IMR-90 (cell line): ENCODE results near the gene SLC19A1. TPM values are rescaled to one million over a fixed set of nuclear protein-coding genes. Genes with fewer than 3 reads are reported as not detected.

Experiments used
- ATAC-seq: fragments of 200-7000 bp; cut with Tn5 transposase; 2 replicates; pipeline ENCODE4 v1.9.1; 2020; ENCODE audit warnings: low read depth, mild to moderate bottlenecking, moderate library complexity
- BruUV-seq: library from RNA; stranded (reverse); fragments of 400-500 nt; replicated peaks from 2 replicates; lab custom pipeline; 2021; lab: Mats Ljungman, UMichigan
- CTCF ChIA-PET: fragments of 300-600 bp; formaldehyde crosslinking; extraction: SDS; loops from one replicate; lab custom pipeline; 2021; ENCODE audit warnings: antibody characterized with exemption; lab: Yijun Ruan, JAX
- POLR2A ChIA-PET: fragments of 300-600 bp; sonication (Branson Sonifier 250); formaldehyde crosslinking; loops from one replicate; lab custom pipeline; 2022; ENCODE audit warnings: antibody characterized with exemption; ENCODE audit not compliant: unreplicated experiment; lab: Charles Lee
- DNase-seq: peaks from one replicate; pipeline ENCODE4 v3.0.0; 2013
- H2AFZ ChIP-seq: replicated peaks from 2 replicates; pipeline ENCODE3; 2013; ENCODE audit warnings: low read length, mild to moderate bottlenecking; ENCODE audit not compliant: poor library complexity
- H2AK5ac ChIP-seq: 2 replicates; pipeline ENCODE4 v1.6.1; 2013; ENCODE audit warnings: low read depth, low read length, inconsistent platforms
- H2AK9ac ChIP-seq: replicated peaks from 2 replicates; pipeline ENCODE3; 2013; ENCODE audit warnings: mild to moderate bottlenecking, low read depth, low read length, moderate library complexity; ENCODE audit not compliant: poor library complexity
- H2BK120ac ChIP-seq: 2 replicates; pipeline ENCODE4 v1.6.1; 2013; ENCODE audit warnings: low read depth, low read length, inconsistent platforms
- H2BK15ac ChIP-seq: 3 replicates; pipeline ENCODE4 v1.6.1; 2013; ENCODE audit warnings: low read depth, low read length, inconsistent platforms
- H2BK20ac ChIP-seq: 2 replicates; pipeline ENCODE4 v1.6.1; 2013; ENCODE audit warnings: low read depth, mild to moderate bottlenecking, inconsistent platforms, low read length, moderate library complexity
- H2BK5ac ChIP-seq: 2 replicates; pipeline ENCODE4 v1.6.1; 2013; ENCODE audit warnings: mild to moderate bottlenecking, low read depth, low read length, inconsistent platforms; ENCODE audit not compliant: poor library complexity, severe bottlenecking
- H3K14ac ChIP-seq: replicated peaks from 2 replicates; pipeline ENCODE4 v1.6.1; 2013; ENCODE audit warnings: low read depth, low read length, inconsistent platforms
- H3K18ac ChIP-seq: 2 replicates; pipeline ENCODE4 v1.6.1; 2013; ENCODE audit warnings: low read depth, low read length, control low read depth
- H3K23ac ChIP-seq: 2 replicates; pipeline ENCODE4 v1.6.1; 2013; ENCODE audit warnings: low read depth, low read length, inconsistent platforms
- H3K27ac ChIP-seq: 2 replicates; pipeline ENCODE4 v1.5.1; 2013; ENCODE audit warnings: mild to moderate bottlenecking, control low read depth, low read length; ENCODE audit not compliant: insufficient read depth
- H3K27me3 ChIP-seq: 2 replicates; pipeline ENCODE4 v1.6.1; 2013; ENCODE audit warnings: low read length; ENCODE audit not compliant: control insufficient read depth, insufficient read depth
- H3K36me3 ChIP-seq: 2 replicates; pipeline ENCODE4 v1.6.1; 2013; ENCODE audit warnings: low read length, mixed read lengths; ENCODE audit not compliant: control insufficient read depth, insufficient read depth
- H3K4ac ChIP-seq: 2 replicates; pipeline ENCODE4 v1.6.1; 2013; ENCODE audit warnings: low read depth, low read length, inconsistent platforms
- H3K4me1 ChIP-seq: 2 replicates; pipeline ENCODE4 v1.6.1; 2013; ENCODE audit warnings: low read length, mixed read lengths; ENCODE audit not compliant: control insufficient read depth, insufficient read depth
- H3K4me2 ChIP-seq: 2 replicates; pipeline ENCODE4 v1.6.1; 2013; ENCODE audit warnings: low read depth, mild to moderate bottlenecking, control low read depth, low read length, moderate library complexity
- H3K4me3 ChIP-seq: 2 replicates; pipeline ENCODE4 v1.5.1; 2013; ENCODE audit warnings: low read depth, mild to moderate bottlenecking, control low read depth, low read length, moderate library complexity; ENCODE audit not compliant: insufficient read depth
- H3K56ac ChIP-seq: 2 replicates; pipeline ENCODE4 v1.6.1; 2013; ENCODE audit warnings: low read length, inconsistent platforms; ENCODE audit not compliant: insufficient read depth; ENCODE audit errors: extremely low read depth
- H3K79me1 ChIP-seq, 2 experiments: 2 replicates each; pipeline ENCODE4 v1.6.1; 2013; ENCODE audit warnings: low read length in 2 of 2, inconsistent platforms in 1 of 2, low read depth in 1 of 2
- H3K9ac ChIP-seq: 2 replicates; pipeline ENCODE4 v1.6.1; 2013; ENCODE audit warnings: low read depth, low read length, control low read depth
- H3K9me1 ChIP-seq: 2 replicates; pipeline ENCODE4 v1.6.1; 2013; ENCODE audit warnings: low read length, inconsistent platforms; ENCODE audit not compliant: insufficient read depth
- H3K9me3 ChIP-seq: 2 replicates; pipeline ENCODE4 v1.6.1; 2013; ENCODE audit warnings: low read length; ENCODE audit not compliant: control insufficient read depth, insufficient read depth
- H4K20me1 ChIP-seq: 2 replicates; pipeline ENCODE4 v1.6.1; 2013; ENCODE audit warnings: low read length, inconsistent platforms; ENCODE audit not compliant: insufficient read depth
- H4K5ac ChIP-seq: 2 replicates; pipeline ENCODE4 v1.6.1; 2013; ENCODE audit warnings: mild to moderate bottlenecking, low read depth, low read length, control low read depth
- H4K8ac ChIP-seq, 2 experiments: 2 replicates each; pipeline ENCODE4 v1.6.1; 2013; ENCODE audit warnings: low read depth in 2 of 2, low read length in 2 of 2, control low read depth in 1 of 2, inconsistent platforms in 1 of 2
- H4K91ac ChIP-seq: 2 replicates; pipeline ENCODE4 v1.6.1; 2013; ENCODE audit warnings: low read depth, low read length, inconsistent platforms; ENCODE audit not compliant: insufficient read depth
- FOS ChIP-seq: fragments of 150-350 bp; IDR thresholded peaks from 2 replicates; pipeline ENCODE4 v1.6.1; 2016; ENCODE audit warnings: low read depth, low read length
- MAFK ChIP-seq: IDR thresholded peaks from 2 replicates; pipeline ENCODE4 v1.6.1; 2012; ENCODE audit warnings: low read depth, low read length, improper control_type of control experiment
- MXI1 ChIP-seq: IDR thresholded peaks from 2 replicates; pipeline ENCODE4 v1.6.1; 2012; ENCODE audit warnings: low read depth, mild to moderate bottlenecking, low read length, moderate library complexity, borderline replicate concordance
- RAD21 ChIP-seq: IDR thresholded peaks from 2 replicates; pipeline ENCODE4 v1.6.1; 2012; ENCODE audit warnings: low read length, improper control_type of control experiment
- RCOR1 ChIP-seq: IDR thresholded peaks from 2 replicates; pipeline ENCODE4 v1.6.1; 2012; ENCODE audit warnings: mild to moderate bottlenecking, low read length, improper control_type of control experiment; ENCODE audit not compliant: insufficient replicate concordance
- SMC3 ChIP-seq: fragments of 150-350 bp; IDR thresholded peaks from 2 replicates; pipeline ENCODE4 v1.6.1; 2016; ENCODE audit warnings: low read depth, mild to moderate bottlenecking, antibody characterized with exemption, low read length, moderate library complexity
- WGBS, 2 experiments: methylation state at CpG; one replicate each; pipeline versions ENCODE4 v1.1.5 to v1.1.7; 2013; ENCODE audit warnings: missing lambda C conversion rate in 2 of 2; ENCODE audit not compliant: insufficient read length in 1 of 2; ENCODE audit errors: extremely low coverage in 2 of 2; 5-methylcytosine and 5-hydroxymethylcytosine counted together
- dilution Hi-C: fragments of 300-500 bp; cut with HindIII; formaldehyde crosslinking; loops from one replicate; pipeline ENCODE4 v1.14.3; 2018; ENCODE audit warnings: low sequenced_read_pairs; ENCODE audit not compliant: unreplicated experiment
- in situ Hi-C: fragments of 300-500 bp; cut with MboI; formaldehyde crosslinking; loops from 3 replicates; pipeline ENCODE4 v1.14.3; 2019; ENCODE audit warnings: low sequenced_read_pairs, inconsistent platforms, mixed read lengths
- intact Hi-C: fragments of 100-400 bp; cut with micrococcal nuclease; formaldehyde crosslinking; loops from 2 replicates; pipeline ENCODE4 v1.10.0; 2022
- polyA plus RNA-seq, 3 experiments: library from polyadenylated mRNA; depleted of rRNA; stranded (reverse); fragments of >200 nt; gene quantifications; 2 replicates each; pipeline ENCODE4 v1.2.3, GENCODE V29; 2012; ENCODE audit warnings: low replicate concordance in 1 of 3
- total RNA-seq: library from RNA; depleted of rRNA; stranded (reverse); fragments of >200 nt; gene quantifications from 2 replicates; pipeline ENCODE4 v1.2.3, GENCODE V29; 2012
- TF ChIP-seq, protein P1 (sequence below): fragments of 150-350 bp; IDR thresholded peaks from 2 replicates; pipeline ENCODE4 v1.6.1; 2016; ENCODE audit warnings: low read depth, mild to moderate bottlenecking, low read length, moderate library complexity, borderline replicate concordance

SLC19A1 gene
- total and polyA plus RNA-seq, 2 of the 4 experiments (the other 2 are of a cell fraction), result 2.2 to 16.2 TPM

DNA sequence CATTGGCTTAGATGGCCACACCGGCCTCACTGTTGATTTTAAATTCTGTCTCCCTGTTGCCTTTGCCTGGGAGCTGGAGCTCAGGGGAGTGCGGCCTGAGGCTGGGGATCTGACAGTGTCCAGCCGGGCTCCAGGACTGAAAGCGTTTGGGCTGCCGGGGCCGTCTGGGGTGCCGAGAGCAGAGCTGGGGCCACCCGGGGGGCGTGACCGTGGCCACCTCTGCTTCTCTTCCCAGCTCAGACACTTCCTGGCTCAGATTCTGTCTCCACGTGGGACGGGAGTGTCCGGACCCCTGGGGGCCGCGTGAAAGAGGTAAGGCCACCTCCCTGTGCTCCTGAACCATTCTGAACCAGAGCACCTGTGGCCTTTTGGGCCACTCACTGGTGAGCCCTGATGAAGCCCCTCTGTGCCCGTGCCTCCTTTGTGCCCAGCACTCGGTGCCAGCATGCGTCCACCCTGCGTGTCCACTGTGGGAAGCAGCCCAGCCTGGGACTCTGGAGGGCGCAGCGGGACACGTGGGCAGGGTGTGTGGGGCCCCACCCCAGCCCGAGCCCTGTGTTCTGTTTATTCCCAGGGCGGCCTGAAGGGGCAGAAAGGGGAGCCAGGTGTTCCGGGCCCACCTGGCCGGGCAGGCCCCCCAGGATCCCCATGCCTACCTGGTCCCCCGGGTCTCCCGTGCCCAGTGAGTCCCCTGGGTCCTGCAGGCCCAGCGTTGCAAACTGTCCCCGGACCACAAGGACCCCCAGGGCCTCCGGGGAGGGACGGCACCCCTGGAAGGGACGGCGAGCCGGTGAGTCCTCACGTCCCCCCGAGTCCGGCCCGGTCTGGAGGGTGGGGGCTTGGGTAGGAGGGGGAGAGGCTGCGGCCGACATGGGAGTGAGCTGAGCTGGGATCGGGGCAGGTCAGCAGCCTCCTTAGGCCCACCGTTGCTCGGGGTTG, 64.8 kb downstream of the SLC19A1 start:
- no peak overlapping the region for H4K8ac ChIP-seq
- no peak overlapping the region for H3K18ac ChIP-seq
- no peak overlapping the region for H3K4me2 ChIP-seq
- in situ Hi-C loops, result no loop called here
- H3K4ac ChIP-seq, result no peak overlapping the region
- 83% methylated on average over 25 of the region's 44 CpGs; no CpG with 5 or more reads in 1 of the 2 experiments for WGBS, 2 experiments
- TF ChIP-seq, protein P1, sequence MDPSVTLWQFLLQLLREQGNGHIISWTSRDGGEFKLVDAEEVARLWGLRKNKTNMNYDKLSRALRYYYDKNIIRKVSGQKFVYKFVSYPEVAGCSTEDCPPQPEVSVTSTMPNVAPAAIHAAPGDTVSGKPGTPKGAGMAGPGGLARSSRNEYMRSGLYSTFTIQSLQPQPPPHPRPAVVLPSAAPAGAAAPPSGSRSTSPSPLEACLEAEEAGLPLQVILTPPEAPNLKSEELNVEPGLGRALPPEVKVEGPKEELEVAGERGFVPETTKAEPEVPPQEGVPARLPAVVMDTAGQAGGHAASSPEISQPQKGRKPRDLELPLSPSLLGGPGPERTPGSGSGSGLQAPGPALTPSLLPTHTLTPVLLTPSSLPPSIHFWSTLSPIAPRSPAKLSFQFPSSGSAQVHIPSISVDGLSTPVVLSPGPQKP, result no peak
- no peak for TF ChIP-seq RCOR1
- no peak for TF ChIP-seq RAD21
- no peak for TF ChIP-seq MXI1
- TF ChIP-seq FOS, result no peak
- no peak for TF ChIP-seq MAFK
- no peak for TF ChIP-seq SMC3
- peaks cover 11 to 45% of the 10 kb centered on the region in 2 experiments; a peak in 3 of 4 replicates for H3K79me1 ChIP-seq
- no peak overlapping the region for H3K9ac ChIP-seq
- no peaks in the 10 kb centered on the region for H3K27me3 ChIP-seq
- H2BK120ac ChIP-seq, result no peak overlapping the region
- peaks cover 74% of the 10 kb centered on the region for H3K36me3 ChIP-seq
- no peak overlapping the region for H2BK20ac ChIP-seq
- H4K20me1 ChIP-seq, result peaks cover 33% of the 10 kb centered on the region
- ATAC-seq, result no peak; the same call in 1 of the 2 replicates
- H4K91ac ChIP-seq, result 0 out of 2 replicates have a peak overlapping the region, but pooled peaks have one; percentile 13
- H3K56ac ChIP-seq, result no peak overlapping the region
- H3K4me1 ChIP-seq, result peaks cover 12% of the 10 kb centered on the region
- H2BK5ac ChIP-seq, result no peak overlapping the region
- no peak overlapping the region for H3K4me3 ChIP-seq
- POLR2A ChIA-PET, result no interaction called here
- intact Hi-C loops, result loop anchor here (5.0 kb wide), 2 partner anchors 345 to 445 kb away; no protein-coding TSS in a partner anchor
- H2AK9ac ChIP-seq, result no peak overlapping the region
- H2AFZ ChIP-seq, result peak overlapping the region; percentile 54
- dilution Hi-C loops, result no loop called here
- peak overlapping the region; percentile 45; the same call in 1 of the 2 replicates for H3K27ac ChIP-seq
- peak overlapping the region; percentile 80 for H2AK5ac ChIP-seq
- no peak overlapping the region for H3K23ac ChIP-seq
- H3K9me1 ChIP-seq, result peaks cover 19% of the 10 kb centered on the region
- no peak overlapping the region for H4K5ac ChIP-seq
- H2BK15ac ChIP-seq, result no peak overlapping the region
- H3K14ac ChIP-seq, result no peak overlapping the region
- no peaks in the 10 kb centered on the region for H3K9me3 ChIP-seq
- no peak for DNase-seq
- no TSS peak for BruUV-seq
- CTCF ChIA-PET, result no interaction called here
